ENCODE measurements around the gene TNFRSF13B. TPM values are rescaled to one million over a fixed set of nuclear protein-coding genes. Genes with fewer than 3 reads are reported as not detected.
"Not testable (repeated sequence)": the region's sequence is repeated elsewhere in the genome, so short reads cannot be mapped to it uniquely, and the experiment has no call there.

The TNFRSF13B gene
- total RNA-seq, 1 donor from 2014 or later: 342 TPM

DNA sequence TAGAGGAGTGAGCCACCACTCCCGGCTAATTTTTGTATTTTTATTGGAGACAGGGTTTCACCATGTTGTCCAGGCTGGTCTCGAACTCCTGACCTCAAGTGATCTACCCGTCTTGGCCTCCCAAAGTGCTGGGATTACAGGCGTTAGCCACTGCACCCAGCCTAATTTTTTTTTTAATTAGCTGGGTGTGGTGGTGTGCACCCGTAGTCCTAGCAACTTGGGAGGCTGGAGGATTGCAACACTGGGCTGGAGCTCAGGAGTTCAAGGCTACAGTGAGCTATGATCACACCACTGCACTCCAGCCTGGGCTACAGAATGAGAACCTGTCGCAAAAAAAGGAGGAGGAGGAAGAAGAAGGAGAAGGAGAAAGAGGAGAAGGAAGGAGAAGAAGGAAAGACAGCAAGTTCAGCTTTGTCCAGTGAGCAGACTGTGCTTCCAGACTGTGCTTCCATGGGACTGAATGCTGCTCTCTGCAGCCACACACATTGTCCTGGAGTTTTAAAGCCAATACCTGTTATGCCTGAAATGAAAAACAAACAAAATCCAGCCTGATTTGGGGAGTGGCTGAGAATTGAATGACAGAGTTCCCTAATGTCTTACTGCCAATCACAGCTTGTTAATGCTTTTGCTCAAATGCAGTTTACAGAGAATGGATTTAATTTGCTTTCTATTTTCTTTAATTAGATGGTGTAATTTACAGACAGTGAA, 2.8 kb upstream of the TNFRSF13B start:
- H3K9me3 Mint-ChIP-seq: no peaks in the 10 kb centered on the region
- intact Hi-C loops (cut with micrococcal nuclease): loop anchor here (1.0 to 5.0 kb wide), 3 partner anchors 14 to 618 kb away; partner anchors contain the start of gene PEMT
- TF ChIP-seq, protein P1, sequence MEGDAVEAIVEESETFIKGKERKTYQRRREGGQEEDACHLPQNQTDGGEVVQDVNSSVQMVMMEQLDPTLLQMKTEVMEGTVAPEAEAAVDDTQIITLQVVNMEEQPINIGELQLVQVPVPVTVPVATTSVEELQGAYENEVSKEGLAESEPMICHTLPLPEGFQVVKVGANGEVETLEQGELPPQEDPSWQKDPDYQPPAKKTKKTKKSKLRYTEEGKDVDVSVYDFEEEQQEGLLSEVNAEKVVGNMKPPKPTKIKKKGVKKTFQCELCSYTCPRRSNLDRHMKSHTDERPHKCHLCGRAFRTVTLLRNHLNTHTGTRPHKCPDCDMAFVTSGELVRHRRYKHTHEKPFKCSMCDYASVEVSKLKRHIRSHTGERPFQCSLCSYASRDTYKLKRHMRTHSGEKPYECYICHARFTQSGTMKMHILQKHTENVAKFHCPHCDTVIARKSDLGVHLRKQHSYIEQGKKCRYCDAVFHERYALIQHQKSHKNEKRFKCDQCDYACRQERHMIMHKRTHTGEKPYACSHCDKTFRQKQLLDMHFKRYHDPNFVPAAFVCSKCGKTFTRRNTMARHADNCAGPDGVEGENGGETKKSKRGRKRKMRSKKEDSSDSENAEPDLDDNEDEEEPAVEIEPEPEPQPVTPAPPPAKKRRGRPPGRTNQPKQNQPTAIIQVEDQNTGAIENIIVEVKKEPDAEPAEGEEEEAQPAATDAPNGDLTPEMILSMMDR (IDR thresholded peaks at IDR 0.05): no peak
- H3K4me3 Mint-ChIP-seq: peak overlapping the region; percentile 91
- H3K27ac Mint-ChIP-seq: peak overlapping the region; percentile 94
- POLR2A ChIA-PET: interaction anchor here (1.6 to 21.2 kb wide), 4 partner anchors 4 to 20 kb away, joined by 9 to 948 read pairs (median 337); partner anchors contain the start of gene TNFRSF13B
- DNase-seq (no peak), ATAC-seq (ENCODE audit: low read depth) (no peak)
- peaks cover 95% of the 10 kb centered on the region for H3K4me1 Mint-ChIP-seq
- no peaks in the 10 kb centered on the region for H3K27me3 Mint-ChIP-seq
- CTCF ChIA-PET: interaction anchor here (1.5 to 9.2 kb wide), 2 partner anchors 11 to 15 kb away, joined by 6 to 104 read pairs; no protein-coding TSS in a partner anchor
- H3K36me3 Mint-ChIP-seq (ENCODE audit: low read depth): peaks cover 25% of the 10 kb centered on the region

DNA sequence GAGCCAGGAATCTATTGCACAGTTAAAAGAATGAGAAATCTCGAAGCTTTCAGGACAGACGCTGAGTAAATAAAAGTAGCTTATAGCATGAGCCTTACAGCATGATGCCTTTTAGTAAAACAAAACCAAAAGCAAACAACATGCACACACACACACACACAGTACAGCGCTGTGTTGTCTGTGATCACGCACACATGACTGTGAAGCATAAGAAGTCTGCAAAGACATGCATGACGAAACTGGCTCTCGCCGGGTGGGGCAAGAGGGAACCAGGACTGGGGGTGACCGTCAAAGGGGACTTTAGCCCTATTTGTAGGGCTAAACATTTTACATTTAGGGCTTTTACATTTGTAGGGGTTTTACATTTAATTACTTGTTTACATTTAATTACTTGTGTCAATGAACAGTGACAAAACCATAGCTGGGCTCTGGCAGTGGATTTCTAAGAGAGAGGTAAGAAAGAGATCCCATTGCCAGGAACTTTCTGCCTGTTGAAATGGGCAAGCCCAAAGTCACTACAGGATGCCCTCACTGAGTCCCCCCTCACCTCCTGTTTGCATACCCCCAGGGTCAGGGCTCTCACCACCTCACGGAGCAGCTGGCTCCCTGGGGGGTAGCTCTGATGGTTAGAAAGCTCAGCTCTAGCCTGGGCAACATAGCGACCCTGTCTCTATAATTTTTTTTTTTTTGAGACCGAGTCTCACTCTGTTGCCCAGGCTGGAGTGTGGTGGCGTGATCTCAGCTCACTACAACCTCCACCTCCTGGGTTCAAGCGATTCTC, 2.0 kb upstream of the TNFRSF13B start:
- Mint-ChIP-seq H3K4me1 (peaks cover 96% of the 10 kb centered on the region), H3K27me3 (no peaks in the 10 kb centered on the region), H3K36me3 (ENCODE audit: low read depth) (peaks cover 30% of the 10 kb centered on the region), H3K4me3 (peak overlapping the region; percentile 91), H3K9me3 (no peaks in the 10 kb centered on the region), H3K27ac (peak overlapping the region; percentile 94)
- ATAC-seq (ENCODE audit: low read depth) (peak; percentile 39), DNase-seq (peak; percentile 48)
- TF ChIP-seq, protein P1 (IDR thresholded peaks at IDR 0.05): no peak
- intact Hi-C loops (cut with micrococcal nuclease): loop anchor here (2.0 to 5.0 kb wide), 2 partner anchors 13 to 618 kb away; partner anchors contain the start of gene PEMT
- ChIA-PET POLR2A (interaction anchor here (0.6 to 21.2 kb wide), 5 partner anchors 5 to 438 kb away, joined by 3 to 948 read pairs (median 337); partner anchors contain the start of gene TNFRSF13B), CTCF (interaction anchor here (0.6 to 9.2 kb wide), 3 partner anchors 10 to 52 kb away, joined by 3 to 104 read pairs (median 6); no protein-coding TSS in a partner anchor)

DNA sequence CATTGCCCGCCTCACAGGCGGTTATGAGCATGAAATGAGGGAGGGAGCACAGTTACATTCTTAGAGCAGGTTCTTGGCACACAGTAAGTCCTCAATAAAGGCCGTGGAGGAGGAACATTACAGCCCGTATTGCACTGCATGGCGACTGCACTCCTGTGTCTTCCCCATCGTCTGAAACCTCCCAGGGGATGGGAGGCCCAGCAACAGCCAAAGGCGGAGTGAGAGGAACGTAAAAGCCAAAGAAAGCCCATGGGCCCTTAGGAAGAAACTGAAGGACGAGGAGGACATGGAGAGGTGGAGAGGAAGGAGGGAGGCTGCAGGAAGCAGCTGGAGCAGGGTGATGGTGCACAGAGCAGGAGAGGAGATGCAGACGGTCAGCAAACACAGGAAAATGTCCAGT, 1.1 kb upstream of the TNFRSF13B start:
- not testable (repeated sequence) for ATAC-seq (ENCODE audit: low read depth); DNase-seq; H3K27me3 Mint-ChIP-seq; H3K9me3 Mint-ChIP-seq
- intact Hi-C loops (cut with micrococcal nuclease): loop anchor here (5.0 kb wide), 1 partner anchor 619 kb away; the partner anchor contains the start of gene PEMT
- peaks cover 96% of the 10 kb centered on the region for H3K4me1 Mint-ChIP-seq
- peak overlapping the region; percentile 91 for H3K4me3 Mint-ChIP-seq
- H3K36me3 Mint-ChIP-seq (ENCODE audit: low read depth): peaks cover 31% of the 10 kb centered on the region
- ChIA-PET POLR2A (interaction anchor here (11.7 to 21.2 kb wide), 3 partner anchors 5 to 17 kb away, joined by 337 to 948 read pairs (median 337); partner anchors contain the start of gene TNFRSF13B), CTCF (interaction anchor here (1.5 to 9.2 kb wide), 2 partner anchors 9 to 17 kb away, joined by 6 to 104 read pairs; no protein-coding TSS in a partner anchor)
- H3K27ac Mint-ChIP-seq: peak overlapping the region; percentile 94

DNA sequence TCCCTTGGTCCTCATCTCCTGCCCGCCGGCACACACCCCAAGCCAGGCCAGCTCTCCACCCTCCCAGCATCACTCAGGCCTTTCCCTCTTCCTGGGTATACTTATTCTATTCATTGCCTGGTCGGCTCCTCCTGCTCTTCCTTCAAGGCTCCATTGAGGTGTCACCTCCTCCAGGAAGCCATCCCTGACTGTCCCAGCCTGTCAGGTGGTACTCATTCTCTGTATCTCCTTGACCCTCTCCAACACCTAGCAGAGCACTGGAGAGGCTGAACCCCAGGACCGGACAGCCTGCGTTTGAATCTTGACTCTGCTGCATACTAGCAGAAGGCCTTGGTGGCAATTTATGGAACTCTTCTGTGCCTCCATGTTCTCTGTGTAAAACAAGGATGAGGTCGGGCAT, 428 bp upstream of the TNFRSF13B start:
- DNase-seq: no peak
- Mint-ChIP-seq H3K27ac (peak overlapping the region; percentile 94), H3K4me1 (peaks cover 91% of the 10 kb centered on the region)

More for the DNA sequence above, 428 bp upstream of the TNFRSF13B start:
- CTCF ChIA-PET: no interaction called here
- Mint-ChIP-seq H3K4me3 (peak overlapping the region; percentile 91), H3K36me3 (ENCODE audit: low read depth) (peaks cover 30% of the 10 kb centered on the region), H3K27me3 (no peaks in the 10 kb centered on the region), H3K9me3 (no peaks in the 10 kb centered on the region)
- TF ChIP-seq, protein P1 (IDR thresholded peaks at IDR 0.05): no peak
- no peak for ATAC-seq (ENCODE audit: low read depth)
- POLR2A ChIA-PET: interaction anchor here (14.0 to 21.2 kb wide), 2 partner anchors 6 to 18 kb away, joined by 337 to 948 read pairs; no protein-coding TSS in a partner anchor
- intact Hi-C loops (cut with micrococcal nuclease): loop anchor here (5.0 kb wide), 1 partner anchor 620 kb away; the partner anchor contains the start of gene PEMT
